Heart left ventricle (tissue), 13 donors: ENCODE data around the gene AGBL5.

Experiments used
- CTCF ChIP-seq, 12 donors: fragments of 200-600 bp; sonication (generic) in 4 of 12; IDR thresholded peaks; one replicate each; pipeline versions ENCODE4 v1.5.0 to v1.8.0; 2018 to 2022; ENCODE audit warnings: antibody characterized with exemption in 12 of 12, mild to moderate bottlenecking in 5 of 12
- POLR2A ChIP-seq, 2 donors: fragments of 450-650 bp; IDR thresholded peaks; one replicate each; pipeline ENCODE4 v1.6.1; 2017; ENCODE audit warnings: antibody characterized with exemption in 2 of 2, mild to moderate bottlenecking in 2 of 2, moderate library complexity in 2 of 2
- donor health status: ischemic (EF 13 %, LVEDD 7.1; RV severe dilation, severe dysfunction).
- donor health status: DM: no; HTN: yes; CAD: no.
- donor health status: DM: no; HTN: no; CAD: no.
- donor health status: ischemic (EF 25% LVEDD 6.9; RV normal size, moderate dysfunction).
- donor health status: ischemic (EF 25% LVEDD 5.7; RV mildly dilated, moderate dysfunction).
- donor health status: ischemic (EF 35%, LVEDD 5.7; RV mildly dilated, moderate dysfunction).
- donor health status: nonischemic (EF 11% LVEDD 7.7; RV severe dilation, severe dysfunction).
- donor health status: DM: yes; HTN: yes; CAD: no.
- donor health status: PGD.
- donor health status: ischemic (EF 29% LVEDD 5.4; RV normal size, mild dysfunction).
- donor health status: nonischemic (EF 23%, LVEDD 6.1; RV moderate dilation, normal function).

GRCh38 chr2:27118525-27119329 is 67.3 kb downstream of the AGBL5 start, which contains the start of gene CGREF1:
- TF ChIP-seq CTCF (IDR thresholded peaks at IDR 0.05) (no peak), POLR2A (IDR thresholded peaks at IDR 0.05) (no peak)
